DND-41 (cell line): ENCODE data around the gene FOXI1.

Source experiments
- ATAC-seq: fragments of 200-7000 bp; cut with Tn5 transposase; 3 replicates; pipeline ENCODE4 v1.9.1; 2021; ENCODE audit warnings: low read depth; ENCODE audit not compliant: insufficient read depth
- DNase-seq: peaks from one replicate; pipeline ENCODE4 v3.0.0-alpha.2; 2020
- H2AFZ ChIP-seq: 2 replicates; pipeline ENCODE4 v1.6.0; 2012; ENCODE audit warnings: low read depth, low read length
- H3K27ac ChIP-seq: 2 replicates; pipeline ENCODE4 v1.5.1; 2012; ENCODE audit warnings: low read length, inconsistent platforms
- H3K27me3 ChIP-seq: fragments of 200-600 bp; sonication (generic); 2 replicates; pipeline ENCODE4 v1.6.0; 2012; ENCODE audit warnings: low read length, mild to moderate bottlenecking, inconsistent platforms; ENCODE audit not compliant: insufficient read depth, poor library complexity
- H3K36me3 ChIP-seq: 2 replicates; pipeline ENCODE4 v1.5.1; 2012; ENCODE audit warnings: low read length, inconsistent platforms; ENCODE audit not compliant: insufficient read depth
- H3K4me1 ChIP-seq: 2 replicates; pipeline ENCODE4 v1.5.1; 2012; ENCODE audit warnings: mild to moderate bottlenecking, low read length; ENCODE audit not compliant: insufficient read depth
- H3K4me2 ChIP-seq: 2 replicates; pipeline ENCODE4 v1.6.0; 2012; ENCODE audit warnings: mild to moderate bottlenecking, moderate library complexity, low read length, inconsistent platforms; ENCODE audit not compliant: insufficient read depth
- H3K4me3 ChIP-seq, 2 experiments: fragments of 200-600 bp in 1 of 2; shearing (Covaris generic) in 1 of 2; 2 replicates each; pipeline ENCODE4 v1.5.1; 2012 to 2016; ENCODE audit warnings: inconsistent platforms in 2 of 2, low read length in 2 of 2, mild to moderate bottlenecking in 2 of 2, low read depth in 1 of 2, moderate library complexity in 1 of 2
- H3K79me2 ChIP-seq: 2 replicates; pipeline ENCODE4 v1.6.0; 2012; ENCODE audit warnings: low read length, inconsistent platforms; ENCODE audit not compliant: insufficient read depth
- H3K9ac ChIP-seq: 2 replicates; pipeline ENCODE4 v1.6.0; 2012; ENCODE audit warnings: low read depth, mild to moderate bottlenecking, inconsistent platforms, low read length, moderate library complexity
- H3K9me3 ChIP-seq: 2 replicates; pipeline ENCODE4 v1.5.1; 2012; ENCODE audit warnings: low read length, moderate library complexity, mild to moderate bottlenecking, inconsistent platforms; ENCODE audit not compliant: insufficient read depth, severe bottlenecking
- H4K20me1 ChIP-seq: 2 replicates; pipeline ENCODE4 v1.6.0; 2012; ENCODE audit warnings: low read length; ENCODE audit not compliant: insufficient read depth
- EZH2 ChIP-seq: IDR thresholded peaks from 3 replicates; pipeline ENCODE4 v1.6.1; 2012; ENCODE audit warnings: borderline replicate concordance, low read depth, mild to moderate bottlenecking, moderate library complexity, low read length, inconsistent platforms; ENCODE audit not compliant: severe bottlenecking
- TF ChIP-seq, protein P1 (sequence below): IDR thresholded peaks from 2 replicates; pipeline ENCODE4 v1.5.1; 2012; ENCODE audit warnings: borderline replicate concordance, low read length, moderate library complexity, mild to moderate bottlenecking; ENCODE audit not compliant: poor library complexity, severe bottlenecking; ENCODE audit errors: extremely low read depth

The FOXI1 gene

DNA sequence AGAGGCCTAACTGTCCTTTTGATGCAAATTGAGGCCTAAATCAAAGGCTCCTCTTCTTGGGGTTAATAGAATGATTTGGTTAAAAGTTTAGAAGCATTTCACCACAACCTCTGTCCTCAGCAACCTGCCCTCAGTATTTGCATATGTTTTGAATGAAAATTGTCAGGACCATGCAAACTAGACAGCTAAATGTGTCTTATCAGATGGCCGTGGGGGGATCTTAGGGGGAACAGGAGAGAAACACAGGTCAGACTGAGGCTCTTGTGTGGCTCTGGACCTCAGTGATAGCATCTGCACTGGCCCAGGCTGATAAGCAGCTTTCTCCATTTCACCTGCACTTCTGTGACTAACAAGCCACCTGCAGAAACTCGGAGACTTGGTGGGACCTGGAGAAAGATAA lies 49.0 kb downstream of the FOXI1 start:
- no peaks in the 10 kb centered on the region for H3K79me2 ChIP-seq
- H3K9ac ChIP-seq = no peak overlapping the region
- TF ChIP-seq, protein P1, sequence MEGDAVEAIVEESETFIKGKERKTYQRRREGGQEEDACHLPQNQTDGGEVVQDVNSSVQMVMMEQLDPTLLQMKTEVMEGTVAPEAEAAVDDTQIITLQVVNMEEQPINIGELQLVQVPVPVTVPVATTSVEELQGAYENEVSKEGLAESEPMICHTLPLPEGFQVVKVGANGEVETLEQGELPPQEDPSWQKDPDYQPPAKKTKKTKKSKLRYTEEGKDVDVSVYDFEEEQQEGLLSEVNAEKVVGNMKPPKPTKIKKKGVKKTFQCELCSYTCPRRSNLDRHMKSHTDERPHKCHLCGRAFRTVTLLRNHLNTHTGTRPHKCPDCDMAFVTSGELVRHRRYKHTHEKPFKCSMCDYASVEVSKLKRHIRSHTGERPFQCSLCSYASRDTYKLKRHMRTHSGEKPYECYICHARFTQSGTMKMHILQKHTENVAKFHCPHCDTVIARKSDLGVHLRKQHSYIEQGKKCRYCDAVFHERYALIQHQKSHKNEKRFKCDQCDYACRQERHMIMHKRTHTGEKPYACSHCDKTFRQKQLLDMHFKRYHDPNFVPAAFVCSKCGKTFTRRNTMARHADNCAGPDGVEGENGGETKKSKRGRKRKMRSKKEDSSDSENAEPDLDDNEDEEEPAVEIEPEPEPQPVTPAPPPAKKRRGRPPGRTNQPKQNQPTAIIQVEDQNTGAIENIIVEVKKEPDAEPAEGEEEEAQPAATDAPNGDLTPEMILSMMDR = no peak
- no peak for TF ChIP-seq EZH2
- no peak overlapping the region for H2AFZ ChIP-seq
- H3K36me3 ChIP-seq = no peaks in the 10 kb centered on the region
- no peaks in the 10 kb centered on the region for H4K20me1 ChIP-seq
- H3K27me3 ChIP-seq = no peaks in the 10 kb centered on the region
- H3K4me1 ChIP-seq = no peaks in the 10 kb centered on the region
- H3K4me3 ChIP-seq = no peak overlapping the region
- no peak overlapping the region for H3K4me2 ChIP-seq
- H3K27ac ChIP-seq = no peak overlapping the region
- ATAC-seq (no peak), DNase-seq (no peak)
- H3K9me3 ChIP-seq = no peaks in the 10 kb centered on the region

DNA sequence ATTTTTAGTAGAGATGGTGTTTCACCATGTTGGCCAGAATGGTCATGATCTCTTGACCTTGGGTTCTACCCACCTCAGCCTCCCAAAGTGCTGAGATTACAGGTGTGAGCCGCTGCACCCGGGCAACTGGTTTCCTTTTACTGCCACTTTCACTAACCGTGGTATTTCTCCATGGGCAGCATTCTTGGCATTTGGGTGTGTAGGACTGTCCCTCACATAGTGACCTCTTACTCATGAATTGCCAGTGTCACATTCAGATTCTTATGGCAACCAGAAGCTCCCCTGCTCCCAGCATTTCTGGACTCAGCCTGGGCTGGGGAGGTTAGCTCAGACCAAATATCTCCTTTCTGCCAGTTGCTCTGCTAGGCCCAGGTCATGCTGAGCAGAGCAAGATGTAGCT lies 50.1 kb downstream of the FOXI1 start:
- Histone ChIP-seq H2AFZ (no peak overlapping the region), H3K4me1 (no peaks in the 10 kb centered on the region)

DNA sequence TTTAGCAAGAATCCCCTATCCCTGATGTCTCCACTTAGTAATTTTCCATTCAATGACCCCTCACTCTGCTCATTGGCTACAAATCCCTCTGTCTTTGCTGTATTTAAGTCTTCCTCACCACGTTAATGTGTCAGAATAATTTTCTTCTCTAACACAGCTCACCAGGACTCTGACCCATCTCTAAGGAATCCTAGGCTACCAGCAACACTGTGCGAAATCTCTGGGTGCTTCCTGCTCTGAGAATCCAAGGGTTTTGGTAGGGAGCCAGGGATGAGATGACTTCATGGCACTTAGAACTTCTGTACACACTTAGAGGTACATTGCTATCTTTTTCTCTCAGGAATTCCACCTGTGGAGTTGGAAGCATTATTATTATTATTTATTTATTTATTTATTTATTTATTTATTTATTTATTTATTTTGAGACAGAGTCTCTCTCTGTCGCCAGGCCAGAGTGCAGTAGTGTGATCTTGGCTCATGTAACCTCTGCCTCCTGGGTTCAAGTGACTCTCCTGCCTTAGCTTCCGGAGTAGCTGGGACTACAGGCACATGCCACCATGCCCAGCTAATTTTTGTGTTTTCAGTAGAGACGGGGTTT lies 53.5 kb downstream of the FOXI1 start:
- Histone ChIP-seq H3K4me2 (no peak overlapping the region), H3K27ac (no peak overlapping the region)
- TF ChIP-seq, protein P1 = no peak
- TF ChIP-seq EZH2 = no peak

More for the DNA sequence above, 50.1 kb downstream of the FOXI1 start:
- Histone ChIP-seq H3K27me3 (no peaks in the 10 kb centered on the region), H4K20me1 (no peaks in the 10 kb centered on the region), H3K4me2 (no peak overlapping the region), H3K9ac (no peak overlapping the region), H3K79me2 (no peaks in the 10 kb centered on the region), H3K4me3 (no peak overlapping the region), H3K27ac (no peak overlapping the region), H3K36me3 (no peaks in the 10 kb centered on the region), H3K9me3 (no peaks in the 10 kb centered on the region)
- DNase-seq = no peak
- no peak for ATAC-seq
- TF ChIP-seq EZH2 = no peak
- TF ChIP-seq, protein P1 = no peak

More for the DNA sequence above, 53.5 kb downstream of the FOXI1 start:
- H2AFZ ChIP-seq = no peak overlapping the region
- no peak for ATAC-seq
- peaks cover 3% of the 10 kb centered on the region for H3K27me3 ChIP-seq
- no peaks in the 10 kb centered on the region for H3K79me2 ChIP-seq
- no peaks in the 10 kb centered on the region for H3K9me3 ChIP-seq
- no peak overlapping the region for H3K4me3 ChIP-seq
- DNase-seq = no peak
- no peaks in the 10 kb centered on the region for H3K36me3 ChIP-seq
- no peak overlapping the region for H3K9ac ChIP-seq
- H4K20me1 ChIP-seq = no peaks in the 10 kb centered on the region
- no peaks in the 10 kb centered on the region for H3K4me1 ChIP-seq
